Right lobe of liver (tissue), 4 donors: ENCODE measurements around the gene TNS1.

Experiments
- POLR2A ChIP-seq: fragments of 450-650 bp; IDR thresholded peaks from one replicate; pipeline ENCODE4 v1.6.1; 2017; ENCODE audit warnings: antibody characterized with exemption, mild to moderate bottlenecking
- TF ChIP-seq, protein P1 (sequence below), 4 donors: fragments of 200-600 bp in 3 of 4; fragments of 450-650 bp in 1 of 4; IDR thresholded peaks; one replicate each; pipeline versions ENCODE4 v1.5.1 to v1.8.0; 2016 to 2022; ENCODE audit warnings: antibody characterized with exemption in 4 of 4, mild to moderate bottlenecking in 2 of 4
- donor health status: DM: no; HTN: no; CAD: no.
- donor health status: DM: no; HTN: no; CAD: no.
- donor health status: DM: no; HTN: yes; CAD: no.

DNA sequence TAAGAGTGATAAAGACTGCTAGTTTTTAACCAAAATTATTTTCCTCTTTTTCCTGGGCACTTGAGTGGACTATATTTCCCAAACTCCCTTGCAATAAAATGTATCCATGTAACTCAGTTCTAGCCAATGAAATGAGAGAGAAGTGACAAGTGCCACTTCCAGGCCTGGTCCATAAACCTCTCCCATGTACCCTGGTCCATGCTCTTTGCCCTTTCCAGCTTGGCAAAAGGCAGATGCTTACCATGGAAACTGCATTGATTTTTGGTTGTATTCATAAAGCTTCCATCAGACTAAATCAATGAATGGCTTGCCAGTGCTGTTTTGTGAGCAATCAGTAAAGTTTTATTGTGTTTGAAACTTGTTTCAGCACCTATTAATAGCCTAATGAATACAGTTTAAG is 229.3 kb downstream of the TNS1 start:
- no peak for TF ChIP-seq POLR2A
- TF ChIP-seq, protein P1, sequence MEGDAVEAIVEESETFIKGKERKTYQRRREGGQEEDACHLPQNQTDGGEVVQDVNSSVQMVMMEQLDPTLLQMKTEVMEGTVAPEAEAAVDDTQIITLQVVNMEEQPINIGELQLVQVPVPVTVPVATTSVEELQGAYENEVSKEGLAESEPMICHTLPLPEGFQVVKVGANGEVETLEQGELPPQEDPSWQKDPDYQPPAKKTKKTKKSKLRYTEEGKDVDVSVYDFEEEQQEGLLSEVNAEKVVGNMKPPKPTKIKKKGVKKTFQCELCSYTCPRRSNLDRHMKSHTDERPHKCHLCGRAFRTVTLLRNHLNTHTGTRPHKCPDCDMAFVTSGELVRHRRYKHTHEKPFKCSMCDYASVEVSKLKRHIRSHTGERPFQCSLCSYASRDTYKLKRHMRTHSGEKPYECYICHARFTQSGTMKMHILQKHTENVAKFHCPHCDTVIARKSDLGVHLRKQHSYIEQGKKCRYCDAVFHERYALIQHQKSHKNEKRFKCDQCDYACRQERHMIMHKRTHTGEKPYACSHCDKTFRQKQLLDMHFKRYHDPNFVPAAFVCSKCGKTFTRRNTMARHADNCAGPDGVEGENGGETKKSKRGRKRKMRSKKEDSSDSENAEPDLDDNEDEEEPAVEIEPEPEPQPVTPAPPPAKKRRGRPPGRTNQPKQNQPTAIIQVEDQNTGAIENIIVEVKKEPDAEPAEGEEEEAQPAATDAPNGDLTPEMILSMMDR (IDR thresholded peaks at IDR 0.05), result no peak
